ENCODE data around the gene ADNP.

DNA sequence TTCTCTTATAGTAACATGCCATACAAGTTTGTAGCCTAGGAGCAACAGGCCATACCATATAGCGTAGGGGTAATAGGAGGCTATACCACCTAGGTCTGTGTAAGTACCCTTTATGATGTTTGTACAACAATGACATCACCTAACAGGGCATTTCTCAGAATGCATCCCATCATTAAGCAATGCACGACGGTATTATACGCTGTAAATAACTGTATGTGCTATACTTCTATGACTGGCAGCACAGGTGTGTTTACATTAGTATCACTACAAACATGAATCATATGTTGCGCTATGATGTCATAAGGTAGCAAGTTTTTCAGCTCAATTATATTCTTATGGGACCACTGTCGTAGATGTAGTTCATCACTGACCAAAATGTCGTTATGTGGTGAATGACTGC, 31.0 kb downstream of the ADNP start:
- TF ChIP-seq EZH2 (IDR thresholded peaks at IDR 0.05) (no peak), EZH2phosphoT487 (IDR thresholded peaks at IDR 0.05) (no peak)
- TF ChIP-seq, protein P1, sequence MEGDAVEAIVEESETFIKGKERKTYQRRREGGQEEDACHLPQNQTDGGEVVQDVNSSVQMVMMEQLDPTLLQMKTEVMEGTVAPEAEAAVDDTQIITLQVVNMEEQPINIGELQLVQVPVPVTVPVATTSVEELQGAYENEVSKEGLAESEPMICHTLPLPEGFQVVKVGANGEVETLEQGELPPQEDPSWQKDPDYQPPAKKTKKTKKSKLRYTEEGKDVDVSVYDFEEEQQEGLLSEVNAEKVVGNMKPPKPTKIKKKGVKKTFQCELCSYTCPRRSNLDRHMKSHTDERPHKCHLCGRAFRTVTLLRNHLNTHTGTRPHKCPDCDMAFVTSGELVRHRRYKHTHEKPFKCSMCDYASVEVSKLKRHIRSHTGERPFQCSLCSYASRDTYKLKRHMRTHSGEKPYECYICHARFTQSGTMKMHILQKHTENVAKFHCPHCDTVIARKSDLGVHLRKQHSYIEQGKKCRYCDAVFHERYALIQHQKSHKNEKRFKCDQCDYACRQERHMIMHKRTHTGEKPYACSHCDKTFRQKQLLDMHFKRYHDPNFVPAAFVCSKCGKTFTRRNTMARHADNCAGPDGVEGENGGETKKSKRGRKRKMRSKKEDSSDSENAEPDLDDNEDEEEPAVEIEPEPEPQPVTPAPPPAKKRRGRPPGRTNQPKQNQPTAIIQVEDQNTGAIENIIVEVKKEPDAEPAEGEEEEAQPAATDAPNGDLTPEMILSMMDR (IDR thresholded peaks at IDR 0.05): no peak
